ENCODE data around the gene SLC8A1.

The SLC8A1 gene

GRCh38 chr2:40410695-40411094 is 41.2 kb downstream of the SLC8A1 start:
- H3K23ac ChIP-seq (ENCODE audit: low read length), result no peak overlapping the region
- H2BK12ac ChIP-seq (ENCODE audit: low read length), result no peak overlapping the region
- H2AFZ ChIP-seq (ENCODE audit: insufficient read depth, low read length, poor library complexity), result no peak overlapping the region
- peaks cover 5% of the 10 kb centered on the region for H3K79me1 ChIP-seq (ENCODE audit: low read length)
- no peak for DNase-seq
- no CpG with 5 or more reads among the region's 1 CpG for WGBS (ENCODE audit: extremely low coverage, insufficient coverage, insufficient read length)
- no peak overlapping the region for H4K91ac ChIP-seq (ENCODE audit: low read depth, low read length)
- no peak overlapping the region for H3K4me3 ChIP-seq (ENCODE audit: low read depth, low read length)
- H3K27me3 ChIP-seq (ENCODE audit: insufficient read depth, low read length), result no peaks in the 10 kb centered on the region
- no peak overlapping the region for H3K4ac ChIP-seq (ENCODE audit: low read depth, low read length)
- H3K79me2 ChIP-seq (ENCODE audit: control insufficient read depth, insufficient read depth, low read length, poor library complexity), result no peaks in the 10 kb centered on the region
- no peak overlapping the region for H3K9ac ChIP-seq (ENCODE audit: low read length)
- H3K27ac ChIP-seq (ENCODE audit: low read depth, low read length), result no peak overlapping the region
- no peak overlapping the region for H3K14ac ChIP-seq (ENCODE audit: low read length)
- no peaks in the 10 kb centered on the region for H3K36me3 ChIP-seq (ENCODE audit: control insufficient read depth in 1 of 2, insufficient read depth in 2 of 2, low read length in 2 of 2)
- no peaks in the 10 kb centered on the region for H3K9me3 ChIP-seq (ENCODE audit: insufficient read depth, low read depth, low read length)
- no peak overlapping the region for H2BK120ac ChIP-seq (ENCODE audit: insufficient read depth, low read length, poor library complexity)
- H4K8ac ChIP-seq (ENCODE audit: low read depth, low read length), result no peak overlapping the region
- H2AK5ac ChIP-seq (ENCODE audit: low read length), result no peak overlapping the region
- no peak overlapping the region for H4K12ac ChIP-seq (ENCODE audit: low read depth, low read length)
- no peak overlapping the region for H3K18ac ChIP-seq (ENCODE audit: low read length)
- H3K4me1 ChIP-seq (ENCODE audit: control insufficient read depth in 1 of 2, insufficient read depth in 2 of 2, low read length in 2 of 2), result peaks cover 0 to 11% of the 10 kb centered on the region in 2 experiments
- no peak overlapping the region for H3K4me2 ChIP-seq (ENCODE audit: low read length)
- H2BK5ac ChIP-seq (ENCODE audit: low read depth, low read length, poor library complexity), result no peak overlapping the region

DNA sequence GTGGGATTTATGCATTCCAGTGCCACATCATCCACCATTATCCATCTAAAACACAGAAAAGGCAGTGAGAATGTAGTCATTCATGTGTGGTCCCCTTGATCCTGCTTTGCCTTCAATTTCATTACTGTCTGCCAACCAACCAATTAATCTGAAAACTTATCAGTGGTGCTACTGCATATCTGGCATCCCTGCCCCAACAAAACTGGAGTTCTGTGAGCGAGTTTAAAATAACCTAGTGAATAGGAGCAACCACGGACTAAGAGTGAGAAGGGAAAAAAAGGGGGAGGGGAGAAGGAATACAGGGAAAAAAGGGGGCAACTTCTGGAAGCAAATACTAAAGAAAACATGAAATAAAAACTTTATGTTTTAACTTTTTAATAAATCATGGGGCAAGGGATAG is 42.2 kb downstream of the SLC8A1 start:
- H3K27ac ChIP-seq (ENCODE audit: low read depth, low read length), result no peak overlapping the region
- H3K18ac ChIP-seq (ENCODE audit: low read length), result no peak overlapping the region
- H2AK5ac ChIP-seq (ENCODE audit: low read length), result no peak overlapping the region
- H2BK120ac ChIP-seq (ENCODE audit: insufficient read depth, low read length, poor library complexity), result no peak overlapping the region
- H4K12ac ChIP-seq (ENCODE audit: low read depth, low read length), result no peak overlapping the region
- no peaks in the 10 kb centered on the region for H3K79me2 ChIP-seq (ENCODE audit: control insufficient read depth, insufficient read depth, low read length, poor library complexity)
- H3K4me3 ChIP-seq (ENCODE audit: low read depth, low read length), result no peak overlapping the region
- WGBS (ENCODE audit: extremely low coverage, insufficient coverage, insufficient read length), result no CpG with 5 or more reads among the region's 2 CpGs
- H3K23ac ChIP-seq (ENCODE audit: low read length), result no peak overlapping the region
- H3K27me3 ChIP-seq (ENCODE audit: insufficient read depth, low read length), result no peaks in the 10 kb centered on the region
- H3K4me2 ChIP-seq (ENCODE audit: low read length), result no peak overlapping the region
- no peaks in the 10 kb centered on the region for H3K9me3 ChIP-seq (ENCODE audit: insufficient read depth, low read depth, low read length)
- no peak overlapping the region for H3K9ac ChIP-seq (ENCODE audit: low read length)
- no peak overlapping the region for H4K91ac ChIP-seq (ENCODE audit: low read depth, low read length)
- no peak overlapping the region for H2BK12ac ChIP-seq (ENCODE audit: low read length)
- H3K79me1 ChIP-seq (ENCODE audit: low read length), result peaks cover 5% of the 10 kb centered on the region
- no peak for DNase-seq
- no peak overlapping the region for H2AFZ ChIP-seq (ENCODE audit: insufficient read depth, low read length, poor library complexity)
- no peak overlapping the region for H3K14ac ChIP-seq (ENCODE audit: low read length)
- no peak overlapping the region for H2BK5ac ChIP-seq (ENCODE audit: low read depth, low read length, poor library complexity)
- peaks cover 0 to 11% of the 10 kb centered on the region in 2 experiments for H3K4me1 ChIP-seq (ENCODE audit: control insufficient read depth in 1 of 2, insufficient read depth in 2 of 2, low read length in 2 of 2)
- H3K4ac ChIP-seq (ENCODE audit: low read depth, low read length), result no peak overlapping the region
- H4K8ac ChIP-seq (ENCODE audit: low read depth, low read length), result no peak overlapping the region
- H3K36me3 ChIP-seq (ENCODE audit: control insufficient read depth in 1 of 2, insufficient read depth in 2 of 2, low read length in 2 of 2), result no peaks in the 10 kb centered on the region

DNA sequence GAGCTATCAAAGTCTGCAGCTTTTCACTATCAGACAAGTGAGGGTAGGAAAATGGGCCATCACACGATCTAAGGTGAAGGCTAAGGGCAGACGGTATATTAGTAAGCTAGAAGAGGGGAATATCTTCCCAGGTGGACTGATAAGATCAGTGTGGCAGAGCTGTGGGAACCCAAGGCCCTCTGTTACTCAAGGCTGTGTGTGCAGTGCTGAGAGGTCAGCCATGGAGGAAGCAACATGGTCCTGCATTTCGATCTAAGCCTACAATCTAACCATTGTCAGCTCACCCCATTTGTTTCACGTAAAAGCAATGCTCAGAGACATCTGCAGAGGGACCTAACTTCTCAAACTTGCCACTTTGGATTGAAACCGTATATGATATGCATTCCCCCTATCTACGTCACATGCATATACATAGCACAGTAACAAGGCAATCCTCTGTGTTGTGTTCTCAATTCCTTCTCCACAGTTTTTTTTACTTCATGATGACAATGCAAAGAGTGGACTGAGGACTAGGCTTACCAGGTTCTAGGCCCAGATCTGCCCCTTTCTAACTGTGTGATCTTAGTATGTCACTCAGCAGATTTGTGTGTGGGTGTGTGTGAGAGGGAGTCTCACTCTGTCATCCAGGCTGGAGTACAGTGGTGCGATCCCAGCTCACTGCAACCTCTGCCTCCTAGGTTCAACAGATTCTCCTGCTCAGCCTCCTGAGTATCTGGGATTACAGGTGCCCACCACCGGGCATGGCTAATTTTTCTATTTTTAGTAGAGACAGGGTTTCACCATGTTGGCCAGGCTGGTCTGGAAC is 45.2 kb downstream of the SLC8A1 start:
- WGBS (ENCODE audit: extremely low coverage, insufficient coverage, insufficient read length), result no CpG with 5 or more reads among the region's 8 CpGs

GRCh38 chr2:40405465-40405864 is 46.4 kb downstream of the SLC8A1 start:
- Histone ChIP-seq H2BK120ac (ENCODE audit: insufficient read depth, low read length, poor library complexity) (no peak overlapping the region), H3K4me1 (ENCODE audit: control insufficient read depth in 1 of 2, insufficient read depth in 2 of 2, low read length in 2 of 2) (peaks cover 4 to 16% of the 10 kb centered on the region in 2 experiments), H3K27me3 (ENCODE audit: insufficient read depth, low read length) (no peaks in the 10 kb centered on the region), H3K4ac (ENCODE audit: low read depth, low read length) (no peak overlapping the region), H2AK5ac (ENCODE audit: low read length) (no peak overlapping the region), H4K91ac (ENCODE audit: low read depth, low read length) (no peak overlapping the region), H3K9ac (ENCODE audit: low read length) (no peak overlapping the region), H3K36me3 (ENCODE audit: control insufficient read depth in 1 of 2, insufficient read depth in 2 of 2, low read length in 2 of 2) (no peaks in the 10 kb centered on the region), H3K4me3 (ENCODE audit: low read depth, low read length) (no peak overlapping the region), H3K18ac (ENCODE audit: low read length) (no peak overlapping the region), H3K79me1 (ENCODE audit: low read length) (peaks cover 16% of the 10 kb centered on the region), H2AFZ (ENCODE audit: insufficient read depth, low read length, poor library complexity) (no peak overlapping the region), H3K4me2 (ENCODE audit: low read length) (no peak overlapping the region), H3K79me2 (ENCODE audit: control insufficient read depth, insufficient read depth, low read length, poor library complexity) (no peaks in the 10 kb centered on the region), H3K23ac (ENCODE audit: low read length) (no peak overlapping the region), H3K9me3 (ENCODE audit: insufficient read depth, low read depth, low read length) (no peaks in the 10 kb centered on the region), H3K14ac (ENCODE audit: low read length) (no peak overlapping the region), H2BK5ac (ENCODE audit: low read depth, low read length, poor library complexity) (no peak overlapping the region), H4K12ac (ENCODE audit: low read depth, low read length) (no peak overlapping the region), H3K27ac (ENCODE audit: low read depth, low read length) (no peak overlapping the region), H4K8ac (ENCODE audit: low read depth, low read length) (no peak overlapping the region), H2BK12ac (ENCODE audit: low read length) (no peak overlapping the region)
- peak in 1 of 2 donors; percentile 56 for DNase-seq
- no CpG with 5 or more reads among the region's 3 CpGs for WGBS (ENCODE audit: extremely low coverage, insufficient coverage, insufficient read length)

More for the DNA sequence above, 45.2 kb downstream of the SLC8A1 start:
- H3K18ac ChIP-seq (ENCODE audit: low read length), result no peak overlapping the region
- no peak overlapping the region for H3K4ac ChIP-seq (ENCODE audit: low read depth, low read length)
- H3K4me2 ChIP-seq (ENCODE audit: low read length), result no peak overlapping the region
- peak overlapping the region; percentile 50 for H4K91ac ChIP-seq (ENCODE audit: low read depth, low read length)
- no peaks in the 10 kb centered on the region for H3K36me3 ChIP-seq (ENCODE audit: control insufficient read depth in 1 of 2, insufficient read depth in 2 of 2, low read length in 2 of 2)
- no peak overlapping the region for H2BK5ac ChIP-seq (ENCODE audit: low read depth, low read length, poor library complexity)
- no peak overlapping the region for H3K9ac ChIP-seq (ENCODE audit: low read length)
- H3K9me3 ChIP-seq (ENCODE audit: insufficient read depth, low read depth, low read length), result no peaks in the 10 kb centered on the region
- H3K4me3 ChIP-seq (ENCODE audit: low read depth, low read length), result no peak overlapping the region
- no peak overlapping the region for H2BK12ac ChIP-seq (ENCODE audit: low read length)
- DNase-seq, result no peak
- H3K14ac ChIP-seq (ENCODE audit: low read length), result no peak overlapping the region
- H3K27me3 ChIP-seq (ENCODE audit: insufficient read depth, low read length), result no peaks in the 10 kb centered on the region
- no peaks in the 10 kb centered on the region for H3K79me2 ChIP-seq (ENCODE audit: control insufficient read depth, insufficient read depth, low read length, poor library complexity)
- no peak overlapping the region for H3K23ac ChIP-seq (ENCODE audit: low read length)
- H2AK5ac ChIP-seq (ENCODE audit: low read length), result no peak overlapping the region
- H2BK120ac ChIP-seq (ENCODE audit: insufficient read depth, low read length, poor library complexity), result no peak overlapping the region
- H3K27ac ChIP-seq (ENCODE audit: low read depth, low read length), result no peak overlapping the region
- peaks cover 14% of the 10 kb centered on the region for H3K79me1 ChIP-seq (ENCODE audit: low read length)
- no peak overlapping the region for H4K8ac ChIP-seq (ENCODE audit: low read depth, low read length)
- no peak overlapping the region for H4K12ac ChIP-seq (ENCODE audit: low read depth, low read length)
- H2AFZ ChIP-seq (ENCODE audit: insufficient read depth, low read length, poor library complexity), result no peak overlapping the region
- H3K4me1 ChIP-seq (ENCODE audit: control insufficient read depth in 1 of 2, insufficient read depth in 2 of 2, low read length in 2 of 2), result peaks cover 0 to 11% of the 10 kb centered on the region in 2 experiments
